GM21576 (cell line): Measurements from ENCODE around the gene LIAS.
"Not testable (repeated sequence)": the region's sequence is repeated elsewhere in the genome, so short reads cannot be mapped to it uniquely, and the experiment has no call there.

Source experiments
- ATAC-seq: cut with Tn5 transposase; IDR thresholded peaks from one replicate; pipeline ENCODE4 v1.9.1; 2021; ENCODE audit warnings: mild to moderate bottlenecking, moderate library complexity; ENCODE audit not compliant: unreplicated experiment

LIAS gene

DNA sequence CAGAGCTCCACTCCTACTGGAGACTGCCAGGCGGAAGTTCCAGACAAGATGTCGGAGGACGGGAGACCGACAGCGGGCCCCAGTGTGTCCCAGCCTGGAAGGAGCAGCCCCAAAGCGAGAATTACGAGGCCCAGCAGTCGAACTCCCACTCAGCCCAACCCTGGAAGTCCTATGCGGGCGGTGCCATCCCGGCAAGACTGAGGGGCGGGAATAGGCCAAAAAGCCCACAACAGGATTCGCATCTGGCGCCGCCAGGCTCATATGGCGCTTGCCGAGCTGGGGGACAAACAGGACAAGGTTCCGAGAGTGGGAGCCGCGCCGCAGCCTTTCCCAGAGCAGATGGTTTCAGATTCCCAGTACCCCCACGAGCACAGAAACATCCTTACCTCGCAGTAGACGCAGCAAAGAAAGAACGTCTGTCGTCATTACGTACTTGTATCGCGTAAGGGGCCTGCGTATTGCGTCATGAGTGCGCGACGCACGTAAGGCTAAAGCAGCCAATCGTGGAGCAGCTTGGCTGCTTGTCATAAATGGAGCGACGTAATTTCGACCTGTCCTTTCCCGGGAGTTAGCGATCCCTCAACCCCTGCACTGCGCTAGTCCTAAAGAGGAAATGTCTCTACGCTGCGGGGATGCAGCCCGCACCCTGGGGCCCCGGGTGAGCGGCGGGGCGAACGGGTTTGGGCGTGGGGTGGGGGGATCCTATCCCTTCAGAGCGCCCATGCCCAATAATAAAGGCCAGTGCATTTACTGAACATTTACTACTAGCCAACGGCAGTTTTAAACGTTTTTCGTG is at the start of gene LIAS, which contains the start of gene RPL9:
LIAS (plus strand) TSS at position 552 of the 796 bp plus-strand sequence; CDS start at position 614, 62 bp downstream.
RPL9 (minus strand) TSS at position 418 of the 796 bp plus-strand sequence. CDS start 483 bp downstream, outside the sequence.
- ATAC-seq = peak; percentile 84

DNA sequence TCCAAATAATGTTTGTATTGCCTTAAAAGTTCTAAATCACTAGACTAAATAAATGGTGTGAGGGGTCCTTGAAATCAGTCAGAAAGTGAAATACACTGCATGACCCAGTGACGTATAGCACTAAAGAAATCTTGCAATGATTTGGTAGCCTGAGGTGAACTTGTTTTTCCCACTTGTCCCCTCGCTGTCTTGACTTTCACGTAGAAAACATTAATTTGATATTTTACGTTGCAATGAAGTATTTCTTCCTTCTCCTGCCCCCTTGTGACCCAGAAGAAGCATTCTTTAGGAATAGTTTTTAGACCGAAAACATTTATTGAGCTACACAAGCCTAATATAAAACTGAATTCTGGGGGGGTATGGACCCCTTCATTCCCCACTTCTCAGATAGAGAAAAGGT is 48.4 kb upstream of the LIAS start:
- no peak for ATAC-seq

DNA sequence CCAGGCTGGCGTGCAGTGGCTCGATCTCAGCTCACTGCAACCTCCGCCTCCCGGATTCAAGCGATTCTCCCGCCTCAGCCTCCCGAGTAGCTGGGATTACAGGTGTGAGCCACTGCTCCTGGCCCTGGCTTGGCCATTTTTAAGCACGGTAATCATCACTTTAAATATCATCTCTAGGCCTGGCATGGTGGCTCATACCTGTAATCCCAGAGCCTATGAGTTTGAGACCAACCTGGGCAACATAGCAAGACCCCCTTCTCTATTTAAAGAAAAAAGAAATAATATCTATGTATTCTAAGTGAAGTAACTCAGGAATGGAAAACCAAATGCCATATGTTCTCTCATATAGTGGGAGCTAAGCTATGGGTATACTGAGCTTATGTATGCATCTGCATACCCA is 47.3 kb upstream of the LIAS start:
- not testable (repeated sequence) for ATAC-seq

DNA sequence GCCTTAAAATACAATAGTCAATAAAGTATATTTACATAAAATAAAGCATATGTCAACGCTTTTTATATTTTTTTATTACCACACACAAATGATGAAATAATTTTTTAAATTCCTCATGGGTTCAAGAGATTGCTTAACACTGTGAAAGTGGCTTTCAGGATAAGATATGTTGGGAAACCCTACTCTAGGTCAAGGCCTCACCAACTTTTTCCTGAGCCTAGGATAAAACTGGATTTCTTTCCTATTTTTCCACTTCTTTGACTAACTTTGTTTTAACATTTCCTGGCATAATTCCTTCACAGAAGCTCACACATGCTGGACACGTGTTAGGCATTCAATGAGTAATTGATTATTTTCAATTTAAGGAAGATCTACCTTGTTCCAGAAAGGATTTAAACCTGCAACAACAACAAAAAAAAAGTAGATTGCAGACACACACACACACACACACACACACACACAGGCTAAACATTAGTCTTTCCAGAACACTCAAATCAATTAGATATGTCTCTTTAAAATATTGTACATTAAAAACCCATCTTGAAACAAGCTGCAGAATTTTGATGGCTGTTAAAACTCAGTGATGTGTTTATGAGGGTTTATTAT is 43.1 kb upstream of the LIAS start:
- no peak for ATAC-seq

DNA sequence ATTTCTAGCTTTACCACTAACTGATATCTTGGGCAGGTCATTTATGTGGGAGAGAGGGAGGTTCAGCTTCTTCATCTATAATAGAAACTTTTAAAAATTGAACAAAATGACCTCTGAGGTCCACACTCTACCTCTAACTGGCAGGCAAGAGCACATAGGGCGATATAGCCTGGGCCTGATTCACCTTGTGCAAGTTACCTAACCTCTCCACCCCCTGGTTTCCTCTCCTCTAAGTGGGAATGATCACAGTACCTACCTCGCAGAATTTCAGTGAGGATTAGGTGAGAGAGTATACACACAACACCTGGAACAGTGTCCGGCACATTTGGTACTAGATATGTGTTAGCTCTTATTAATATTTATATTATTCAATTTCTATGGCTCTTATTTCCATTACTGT is 36.6 kb upstream of the LIAS start:
- ATAC-seq = no peak

DNA sequence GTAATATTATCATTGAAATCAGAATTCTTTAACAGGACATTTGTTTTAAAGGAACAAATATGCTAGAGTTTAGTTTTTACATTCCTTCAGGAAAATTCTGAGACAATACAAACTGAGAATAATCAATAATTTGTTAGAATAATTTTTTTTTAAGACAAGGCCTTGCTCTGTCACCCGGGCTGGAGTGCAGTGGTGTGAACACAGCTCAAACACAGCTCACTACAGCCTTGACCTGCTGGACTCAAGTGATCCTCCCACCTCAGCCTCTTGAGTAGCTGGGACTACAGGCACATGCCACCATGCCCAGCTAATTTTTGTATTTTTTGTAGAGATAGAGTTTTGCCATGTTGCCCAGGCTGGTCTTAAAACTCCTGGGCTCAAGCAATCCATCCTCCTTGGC is 33.6 kb upstream of the LIAS start:
- ATAC-seq = not testable (repeated sequence)

DNA sequence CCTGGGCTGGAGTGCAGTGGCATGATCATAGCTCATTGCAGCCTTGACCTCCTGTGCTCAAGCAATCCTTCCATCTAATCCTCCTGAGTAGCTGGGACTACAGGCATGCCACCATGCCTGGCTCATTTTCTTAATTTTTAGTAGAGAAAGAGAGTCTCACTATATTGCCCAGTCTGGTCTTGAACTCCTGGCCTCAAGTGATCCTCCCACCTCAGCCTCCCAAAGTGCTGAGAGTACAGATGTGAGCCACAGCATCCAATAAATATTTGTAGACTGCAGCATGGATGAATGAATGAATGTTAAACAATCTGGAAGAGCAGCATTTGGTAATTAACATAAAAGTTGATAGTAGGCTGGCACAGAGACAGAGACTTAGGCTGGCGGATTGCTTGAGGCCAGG is 32.1 kb upstream of the LIAS start:
- no peak for ATAC-seq

DNA sequence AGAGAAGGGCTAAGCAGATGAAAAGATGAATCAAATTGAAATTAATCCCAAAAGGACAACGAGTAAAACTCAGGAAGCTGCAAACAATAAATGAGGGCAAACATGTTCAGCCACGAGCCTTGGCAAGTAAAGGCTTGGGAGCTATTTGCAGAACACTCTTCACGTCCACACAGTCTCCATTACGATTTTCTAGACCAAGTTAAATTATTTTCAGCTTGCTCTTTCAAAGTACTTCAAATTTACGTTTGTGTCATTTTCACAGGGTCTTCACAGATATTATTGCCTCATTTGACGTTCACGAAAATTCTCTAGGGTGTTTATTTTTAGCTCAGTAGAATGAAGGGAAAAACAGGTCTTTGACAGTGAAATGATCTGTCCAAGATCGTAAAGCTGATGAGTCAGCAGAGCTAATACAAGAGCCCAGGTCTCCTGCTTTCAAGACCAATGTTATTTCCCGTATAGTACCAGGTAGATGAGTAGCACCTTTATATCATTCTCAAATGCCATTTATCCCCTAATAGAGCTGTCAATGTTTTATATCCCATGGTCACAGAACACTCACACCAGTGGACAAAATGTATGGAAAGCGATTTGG is 31.2 kb upstream of the LIAS start:
- no peak for ATAC-seq

DNA sequence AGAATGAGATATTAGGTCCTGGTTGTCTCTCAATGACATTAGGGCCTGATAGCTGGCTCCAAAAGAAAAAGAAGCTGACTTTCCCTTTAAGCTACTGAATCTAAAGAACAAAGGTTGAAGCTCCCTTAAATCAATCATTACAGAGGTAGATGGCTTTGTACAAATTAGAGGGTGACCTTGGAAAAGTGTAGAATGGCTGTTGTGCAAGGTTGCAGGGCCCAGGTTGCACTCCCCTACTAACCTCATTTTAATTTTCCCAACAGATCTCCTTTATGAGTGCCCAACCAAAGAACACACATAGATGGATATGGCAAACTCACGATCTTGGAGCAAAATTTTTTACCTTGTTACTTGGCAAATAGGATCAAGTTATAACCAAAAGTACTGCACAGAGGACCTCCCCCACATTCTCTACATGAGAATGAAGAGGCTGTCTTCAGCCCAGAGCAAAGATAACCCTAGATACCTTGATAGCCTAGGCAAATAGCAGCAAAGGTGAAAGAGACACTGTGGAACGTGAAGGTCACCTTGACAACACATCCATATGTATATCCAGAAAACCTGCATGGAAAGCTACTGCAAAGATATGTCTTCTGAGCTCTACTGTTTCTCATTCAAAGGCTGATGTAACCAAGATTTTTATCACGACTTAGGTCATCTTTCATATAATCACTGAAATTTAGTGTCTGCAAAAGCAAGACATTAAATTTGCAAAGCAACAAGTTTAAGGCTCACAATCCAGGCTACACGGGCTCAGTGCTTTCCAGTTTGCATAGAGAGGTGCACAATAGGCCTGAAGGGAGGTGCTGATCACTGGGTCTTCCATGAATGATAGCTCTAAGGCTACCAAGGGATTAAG is 29.2 kb upstream of the LIAS start:
- ATAC-seq = no peak

DNA sequence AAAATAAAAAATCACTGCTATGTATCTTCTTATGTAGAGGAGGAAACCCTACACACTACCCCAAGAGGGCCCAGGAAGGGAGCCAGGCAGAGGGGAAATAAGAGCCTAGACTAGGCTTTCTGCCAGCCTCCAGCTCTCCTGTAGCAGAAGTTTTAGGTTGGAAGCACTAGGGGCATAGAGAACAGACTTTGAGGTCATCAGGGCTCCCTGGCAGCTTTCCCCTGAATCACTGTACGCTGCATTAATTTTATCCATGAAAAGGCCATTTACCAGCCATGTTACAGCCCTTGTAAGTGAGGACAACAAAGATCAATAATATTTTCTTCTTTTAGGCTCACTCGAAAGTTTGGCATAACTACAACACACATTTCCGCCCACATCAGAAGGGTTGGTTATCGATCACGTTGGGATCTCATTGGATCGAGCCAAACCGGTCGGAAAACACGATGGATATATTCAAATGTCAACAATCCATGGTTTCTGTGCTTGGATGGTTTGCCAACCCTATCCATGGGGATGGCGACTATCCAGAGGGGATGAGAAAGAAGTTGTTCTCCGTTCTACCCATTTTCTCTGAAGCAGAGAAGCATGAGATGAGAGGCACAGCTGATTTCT is 24.9 kb upstream of the LIAS start:
- no peak for ATAC-seq

DNA sequence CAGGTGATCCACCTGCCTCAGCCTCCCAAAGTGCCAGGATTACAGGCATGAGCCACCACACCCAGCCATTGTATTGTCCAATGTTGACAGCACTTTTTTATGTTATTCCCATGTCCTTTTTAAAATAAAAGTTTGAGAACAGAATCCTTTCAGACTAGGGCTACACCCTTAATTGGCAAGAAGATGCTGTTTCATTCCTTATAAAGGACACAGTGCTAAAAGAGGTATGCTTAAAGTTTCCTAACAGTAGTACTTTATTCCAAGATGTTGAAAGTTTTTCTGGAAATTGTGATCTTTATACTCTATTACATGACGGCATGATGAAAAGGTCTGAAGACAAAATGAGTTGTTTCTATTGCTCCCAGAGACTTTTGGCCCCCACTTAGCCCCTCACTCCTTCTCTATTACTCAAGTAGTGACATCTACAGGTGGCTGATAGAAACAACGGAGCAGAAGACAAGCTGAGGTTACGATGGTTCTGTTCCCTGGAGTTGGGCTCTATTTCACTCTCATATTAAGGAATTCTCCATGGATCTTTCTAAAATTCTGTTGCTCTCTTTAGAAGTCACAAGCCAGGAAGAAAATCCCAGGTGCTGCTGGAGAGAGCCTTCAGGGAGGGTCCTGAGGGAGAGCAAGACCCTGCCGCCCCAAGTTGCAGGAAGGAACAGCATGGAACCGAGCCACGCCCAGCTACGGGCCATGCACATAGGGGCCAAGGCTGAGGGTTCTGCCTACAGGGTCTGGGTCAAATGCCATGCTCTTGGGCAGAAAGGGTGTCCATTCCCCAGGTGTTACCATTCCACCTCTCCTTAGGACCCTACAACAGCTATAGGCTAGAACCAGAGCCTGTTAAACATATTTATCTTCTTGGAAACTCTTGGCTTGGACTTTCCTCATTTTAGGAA is 22.9 kb upstream of the LIAS start:
- ATAC-seq = no peak

DNA sequence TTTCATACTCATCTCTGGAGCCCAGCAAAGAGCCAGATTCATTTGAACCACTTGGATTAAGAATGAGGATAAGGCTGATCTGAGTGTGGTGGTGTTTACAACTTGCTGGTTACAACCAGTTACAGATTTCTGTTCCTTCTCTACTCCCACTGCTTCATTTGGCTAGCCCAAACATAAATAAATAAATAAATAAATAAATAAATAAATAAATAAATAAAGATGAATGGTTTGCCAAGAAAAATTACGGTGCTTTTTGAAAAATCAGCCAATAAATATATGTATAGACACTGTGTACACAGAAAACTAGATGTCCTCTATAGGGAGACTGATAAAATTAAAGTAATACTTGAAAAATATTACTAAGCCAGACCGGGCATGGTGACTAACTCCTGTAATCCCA is 17.3 kb upstream of the LIAS start:
- ATAC-seq = no peak

DNA sequence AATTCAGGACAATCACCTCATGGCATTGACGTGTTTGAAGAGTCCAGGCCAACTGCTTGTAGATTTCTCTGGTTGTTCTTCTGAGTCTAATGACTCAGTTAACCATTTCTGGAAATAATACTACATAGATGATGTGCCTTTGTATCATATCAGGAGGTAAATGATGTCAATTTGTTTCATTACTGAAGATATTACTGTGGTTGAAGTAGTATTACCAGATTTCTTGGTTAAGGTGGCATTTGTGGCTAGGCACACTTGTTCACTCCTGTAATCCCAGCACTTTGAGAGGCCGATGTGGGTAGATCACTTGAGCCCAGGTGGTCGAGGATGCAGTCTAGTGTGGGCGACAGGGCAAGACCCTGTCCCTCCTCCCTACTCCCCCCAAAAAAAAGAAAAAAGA is 15.9 kb upstream of the LIAS start:
- ATAC-seq = no peak

DNA sequence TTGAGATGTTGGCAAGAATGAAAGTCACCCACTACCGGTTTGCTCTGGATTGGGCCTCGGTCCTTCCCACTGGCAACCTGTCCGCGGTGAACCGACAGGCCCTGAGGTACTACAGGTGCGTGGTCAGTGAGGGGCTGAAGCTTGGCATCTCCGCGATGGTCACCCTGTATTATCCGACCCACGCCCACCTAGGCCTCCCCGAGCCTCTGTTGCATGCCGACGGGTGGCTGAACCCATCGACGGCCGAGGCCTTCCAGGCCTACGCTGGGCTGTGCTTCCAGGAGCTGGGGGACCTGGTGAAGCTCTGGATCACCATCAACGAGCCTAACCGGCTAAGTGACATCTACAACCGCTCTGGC is 12.4 kb upstream of the LIAS start:
- ATAC-seq = no peak

DNA sequence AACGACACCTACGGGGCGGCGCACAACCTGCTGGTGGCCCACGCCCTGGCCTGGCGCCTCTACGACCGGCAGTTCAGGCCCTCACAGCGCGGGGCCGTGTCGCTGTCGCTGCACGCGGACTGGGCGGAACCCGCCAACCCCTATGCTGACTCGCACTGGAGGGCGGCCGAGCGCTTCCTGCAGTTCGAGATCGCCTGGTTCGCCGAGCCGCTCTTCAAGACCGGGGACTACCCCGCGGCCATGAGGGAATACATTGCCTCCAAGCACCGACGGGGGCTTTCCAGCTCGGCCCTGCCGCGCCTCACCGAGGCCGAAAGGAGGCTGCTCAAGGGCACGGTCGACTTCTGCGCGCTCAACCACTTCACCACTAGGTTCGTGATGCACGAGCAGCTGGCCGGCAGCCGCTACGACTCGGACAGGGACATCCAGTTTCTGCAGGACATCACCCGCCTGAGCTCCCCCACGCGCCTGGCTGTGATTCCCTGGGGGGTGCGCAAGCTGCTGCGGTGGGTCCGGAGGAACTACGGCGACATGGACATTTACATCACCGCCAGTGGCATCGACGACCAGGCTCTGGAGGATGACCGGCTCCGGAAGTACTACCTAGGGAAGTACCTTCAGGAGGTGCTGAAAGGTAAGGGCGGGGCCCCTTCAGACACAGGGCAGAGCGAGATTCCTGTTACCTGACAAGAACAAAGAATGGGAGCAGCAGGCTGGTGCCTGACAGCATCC is 11.8 kb upstream of the LIAS start:
- peak; percentile 86 for ATAC-seq

DNA sequence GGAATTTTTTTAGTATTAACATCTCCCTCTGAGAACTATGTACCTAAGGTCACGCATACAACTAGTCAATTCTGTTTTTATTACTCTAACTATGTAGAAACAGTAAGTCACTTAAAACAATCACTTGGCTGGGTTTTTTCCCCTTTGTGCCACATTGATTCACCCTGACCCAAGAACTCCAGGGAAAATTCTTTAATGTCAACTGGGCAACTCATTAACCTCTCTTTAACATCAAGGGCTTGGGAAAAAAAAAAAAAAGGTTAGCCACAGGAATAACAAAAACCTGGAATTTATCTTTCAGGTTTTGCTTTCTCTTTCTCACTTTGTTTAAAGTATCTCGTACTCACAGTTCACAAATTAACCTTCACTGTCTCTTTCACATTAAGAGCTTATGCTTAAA is 8.2 kb upstream of the LIAS start:
- ATAC-seq = no peak

DNA sequence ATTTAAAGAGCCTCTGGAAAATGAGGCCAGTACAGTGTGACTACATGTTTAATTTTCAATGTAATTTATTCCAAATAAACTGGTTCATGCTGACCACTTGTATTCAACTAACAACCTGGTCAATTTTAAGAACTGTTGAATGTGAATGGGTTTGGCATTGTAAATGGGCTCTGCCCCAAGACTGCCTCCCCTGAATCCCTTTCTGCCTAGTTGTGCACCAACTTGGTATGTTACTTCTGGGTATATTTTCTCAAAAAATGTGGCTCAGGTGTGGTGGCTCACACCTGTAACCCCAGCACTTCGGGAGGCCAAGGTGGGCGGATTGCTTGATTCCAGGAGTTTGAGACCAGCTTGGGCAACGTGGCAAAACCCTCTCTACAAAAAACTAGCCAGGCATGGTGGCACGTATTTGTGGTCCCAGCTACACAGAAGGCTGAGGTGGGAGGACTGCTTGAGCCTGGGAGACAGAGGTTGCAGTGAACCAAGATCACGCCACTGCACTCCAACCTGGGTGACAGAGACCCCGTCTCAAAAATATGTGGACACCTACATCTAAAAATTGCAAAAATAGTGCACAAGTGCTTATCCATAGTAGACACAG is 7.3 kb upstream of the LIAS start:
- no peak for ATAC-seq

DNA sequence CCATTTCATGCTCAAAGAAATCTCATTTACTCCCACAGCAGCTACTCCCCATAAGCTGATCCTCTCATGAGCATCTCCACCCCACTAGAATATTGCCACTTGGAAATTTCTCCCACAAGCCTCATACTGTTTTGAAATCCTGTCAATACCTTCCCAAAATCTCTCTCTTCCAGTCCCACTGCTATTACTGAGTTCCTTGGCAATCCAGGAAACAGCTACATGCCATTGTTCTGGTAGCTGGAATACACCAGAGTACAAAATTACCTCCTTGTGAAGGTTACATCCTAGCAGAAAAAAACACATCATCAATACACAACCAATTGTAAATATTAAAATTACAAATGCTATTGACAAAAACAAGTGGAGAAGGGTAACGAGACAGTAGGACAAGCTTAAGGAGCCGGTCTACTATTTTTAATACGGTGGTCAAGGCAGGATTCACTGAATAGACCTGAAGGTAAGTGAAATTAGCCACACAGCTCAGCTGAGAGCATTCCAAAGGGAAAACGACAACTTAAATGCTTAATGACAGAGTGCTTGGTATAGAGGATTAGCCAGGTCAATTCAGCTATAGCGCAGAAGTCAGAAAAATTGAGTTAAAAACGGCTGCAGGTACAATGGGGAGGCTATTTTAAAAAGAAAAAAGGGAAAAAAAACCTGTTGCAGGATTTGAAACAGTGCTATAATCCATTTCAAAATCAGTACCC is 6.5 kb upstream of the LIAS start:
- no peak for ATAC-seq
